Heart right ventricle (tissue), 16 donors: ENCODE measurements around the gene HEBP2. TPM values are rescaled to one million over a fixed set of nuclear protein-coding genes. Genes with fewer than 3 reads are reported as not detected.

Experiments
- ATAC-seq, 8 donors: fragments of 200-7000 bp; cut with Tn5 transposase; one replicate each; pipeline ENCODE4 v1.9.1; 2020; ENCODE audit warnings: mild to moderate bottlenecking in 8 of 8, moderate library complexity in 8 of 8, moderate number of reproducible peaks in 1 of 8
- DNase-seq, 2 donors: peaks; one replicate each; pipeline ENCODE4 v3.0.0-alpha.2; 2020
- H3K27ac ChIP-seq, 10 donors: fragments of 200-600 bp; sonication (generic) in 2 of 10; one replicate each; pipeline versions ENCODE4 v1.5.0 to v1.8.0; 2020 to 2022; ENCODE audit warnings: mild to moderate bottlenecking in 3 of 10
- H3K27me3 ChIP-seq, 7 donors: fragments of 200-600 bp; one replicate each; pipeline ENCODE4 v1.8.0; 2021 to 2022; ENCODE audit warnings: mild to moderate bottlenecking in 2 of 7
- H3K36me3 ChIP-seq, 9 donors: fragments of 200-600 bp; sonication (generic) in 1 of 9; one replicate each; pipeline versions ENCODE4 v1.5.0 to v1.8.0; 2020 to 2022; ENCODE audit warnings: mild to moderate bottlenecking in 2 of 9
- H3K4me1 ChIP-seq, 9 donors: fragments of 200-600 bp; sonication (generic) in 1 of 9; one replicate each; pipeline versions ENCODE4 v1.5.0 to v1.8.0; 2020 to 2022; ENCODE audit warnings: mild to moderate bottlenecking in 4 of 9
- H3K4me3 ChIP-seq, 10 donors: fragments of 200-600 bp; sonication (generic) in 2 of 10; one replicate each; pipeline versions ENCODE4 v1.5.0 to v1.8.0; 2020 to 2022; ENCODE audit warnings: mild to moderate bottlenecking in 7 of 10, moderate library complexity in 2 of 10
- H3K9me3 ChIP-seq, 11 donors: fragments of 200-600 bp in 10 of 11; sonication (generic) in 2 of 11; one replicate each; pipeline versions ENCODE4 v1.5.0 to v1.8.0; 2013 to 2022; ENCODE audit warnings: mild to moderate bottlenecking in 2 of 11, control low read depth in 1 of 11, moderate library complexity in 1 of 11
- WGBS, 2 donors: extraction: QIAGEN DNeasy Blood & Tissue Kit; methylation state at CpG; one replicate each; pipeline ENCODE4 v1.1.7; 2013; ENCODE audit warnings: inconsistent platforms in 1 of 2; 5-methylcytosine and 5-hydroxymethylcytosine counted together
- intact Hi-C, 10 donors: fragments of 100-400 bp; cut with DNase I; formaldehyde crosslinking; loops; one replicate each; pipeline versions ENCODE4 v1.11.1 to v1.14.2; 2022
- polyA plus RNA-seq, 2 donors: library from polyadenylated mRNA; stranded (reverse); fragments of 200-250 nt; gene quantifications; one replicate each; pipeline ENCODE4 v1.2.3, GENCODE V29; 2013
- total RNA-seq, 10 donors: library from RNA; stranded (reverse); fragmentation: NEBNext Ultra II Directional in 3 of 10; extraction: Animal tissue kit (Norgen Biotek cat#: 25700) in 3 of 10; gene quantifications; one replicate each; pipeline versions ENCODE4 v1.2.1 to v1.2.4, GENCODE V29; 2021 to 2023
- TF ChIP-seq, protein P1 (sequence below), 9 donors: fragments of 200-600 bp; sonication (generic) in 2 of 9; IDR thresholded peaks; one replicate each; pipeline versions ENCODE4 v1.5.0 to v1.8.0; 2021 to 2022; ENCODE audit warnings: antibody characterized with exemption in 9 of 9, mild to moderate bottlenecking in 5 of 9, moderate library complexity in 1 of 9
- donor health status: Arrhythmogenic right ventricular cardiomyopathy.
- donor health status: ischemic (EF 13 %, LVEDD 7.1; RV severe dilation, severe dysfunction).
- donor health status: healthy with polysubstance abuse.
- donor health status: DM: no; HTN: yes; CAD: no.
- donor health status: DM: no; HTN: no; CAD: no.
- donor health status: ischemic (EF 25% LVEDD 6.9; RV normal size, moderate dysfunction).
- donor health status: ischemic (EF 25% LVEDD 5.7; RV mildly dilated, moderate dysfunction).
- donor health status: healthy.
- donor health status: DM: yes; HTN: yes; CAD: no.
- donor health status: Ischemic cardiomyopathy.
- donor health status: ischemic (EF 35%, LVEDD 5.7; RV mildly dilated, moderate dysfunction).
- donor health status: nonischemic (EF 11% LVEDD 7.7; RV severe dilation, severe dysfunction).
- donor health status: DM: yes; HTN: yes; CAD: no.
- donor health status: PGD.
- donor health status: ischemic (EF 29% LVEDD 5.4; RV normal size, mild dysfunction).
- donor health status: nonischemic (EF 23%, LVEDD 6.1; RV moderate dilation, normal function).

Gene HEBP2
- total and polyA plus RNA-seq, 12 donors: 44.1 to 123 (median 100) TPM

DNA sequence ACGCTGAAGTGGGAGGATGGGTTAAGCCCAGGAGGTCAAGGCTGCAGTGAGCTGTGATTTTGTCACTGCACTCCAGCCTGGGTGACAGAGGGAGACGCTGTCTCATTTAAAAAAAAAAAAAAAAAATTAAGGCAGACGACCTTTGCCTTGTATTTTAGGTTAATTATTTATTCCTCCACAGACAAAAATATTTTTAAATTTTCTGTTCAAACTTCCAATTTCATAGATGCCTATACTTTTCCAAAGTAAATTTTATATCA lies 32.6 kb upstream of the HEBP2 start:
- no peak overlapping the region for H3K27ac ChIP-seq
- WGBS, 2 donors: 64 to 65% methylated on average over 3 of the region's 3 CpGs
- peaks cover 0 to 5% (median 0%) of the 10 kb centered on the region in 11 donors for H3K9me3 ChIP-seq
- TF ChIP-seq, protein P1, sequence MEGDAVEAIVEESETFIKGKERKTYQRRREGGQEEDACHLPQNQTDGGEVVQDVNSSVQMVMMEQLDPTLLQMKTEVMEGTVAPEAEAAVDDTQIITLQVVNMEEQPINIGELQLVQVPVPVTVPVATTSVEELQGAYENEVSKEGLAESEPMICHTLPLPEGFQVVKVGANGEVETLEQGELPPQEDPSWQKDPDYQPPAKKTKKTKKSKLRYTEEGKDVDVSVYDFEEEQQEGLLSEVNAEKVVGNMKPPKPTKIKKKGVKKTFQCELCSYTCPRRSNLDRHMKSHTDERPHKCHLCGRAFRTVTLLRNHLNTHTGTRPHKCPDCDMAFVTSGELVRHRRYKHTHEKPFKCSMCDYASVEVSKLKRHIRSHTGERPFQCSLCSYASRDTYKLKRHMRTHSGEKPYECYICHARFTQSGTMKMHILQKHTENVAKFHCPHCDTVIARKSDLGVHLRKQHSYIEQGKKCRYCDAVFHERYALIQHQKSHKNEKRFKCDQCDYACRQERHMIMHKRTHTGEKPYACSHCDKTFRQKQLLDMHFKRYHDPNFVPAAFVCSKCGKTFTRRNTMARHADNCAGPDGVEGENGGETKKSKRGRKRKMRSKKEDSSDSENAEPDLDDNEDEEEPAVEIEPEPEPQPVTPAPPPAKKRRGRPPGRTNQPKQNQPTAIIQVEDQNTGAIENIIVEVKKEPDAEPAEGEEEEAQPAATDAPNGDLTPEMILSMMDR (IDR thresholded peaks at IDR 0.05): no peak
- ATAC-seq (no peak), DNase-seq (no peak)
- peaks cover 0 to 19% (median 0%) of the 10 kb centered on the region in 9 donors for H3K4me1 ChIP-seq
- no peak overlapping the region for H3K4me3 ChIP-seq
- no peaks in the 10 kb centered on the region for H3K27me3 ChIP-seq
- H3K36me3 ChIP-seq: no peaks in the 10 kb centered on the region
- intact Hi-C loops: no loop called here

DNA sequence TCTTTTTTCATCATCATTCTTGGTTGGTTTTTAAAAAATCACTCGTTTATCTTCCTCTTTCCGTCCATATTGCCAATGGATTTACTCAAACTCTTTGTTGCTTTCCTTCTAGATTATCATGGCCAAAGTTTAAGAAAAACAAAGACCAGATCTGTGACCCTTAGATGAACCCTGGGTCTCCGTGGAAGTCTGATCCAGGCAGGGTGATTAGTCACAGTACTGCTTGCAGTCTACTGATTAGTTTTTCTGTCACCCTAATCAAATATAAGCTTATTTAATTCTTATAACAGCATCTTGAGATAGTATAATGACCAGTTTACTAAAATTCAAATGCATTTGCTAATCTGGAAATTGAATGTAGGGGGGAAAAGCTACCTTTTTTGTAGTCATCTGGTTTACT lies 32.3 kb upstream of the HEBP2 start:
- DNase-seq (no peak), ATAC-seq (no peak)
- peaks cover 0 to 5% (median 0%) of the 10 kb centered on the region in 11 donors for H3K9me3 ChIP-seq
- peaks cover 0 to 19% (median 0%) of the 10 kb centered on the region in 9 donors for H3K4me1 ChIP-seq
- no peak overlapping the region for H3K4me3 ChIP-seq
- no peak overlapping the region for H3K27ac ChIP-seq
- intact Hi-C loops: no loop called here
- TF ChIP-seq, protein P1 (IDR thresholded peaks at IDR 0.05): no peak
- H3K36me3 ChIP-seq: no peaks in the 10 kb centered on the region
- no peaks in the 10 kb centered on the region for H3K27me3 ChIP-seq
- WGBS, 2 donors: 45 to 51% methylated on average over 3 of the region's 3 CpGs

- Histone ChIP-seq H3K27ac (no peak overlapping the region), H3K4me1 (peaks cover 0 to 19% (median 0%) of the 10 kb centered on the region in 9 donors), H3K9me3 (peaks cover 0 to 4% (median 0%) of the 10 kb centered on the region in 11 donors), H3K4me3 (no peak overlapping the region), H3K36me3 (no peaks in the 10 kb centered on the region), H3K27me3 (no peaks in the 10 kb centered on the region)
- ATAC-seq (no peak), DNase-seq (no peak)
- intact Hi-C loops: no loop called here
- TF ChIP-seq, protein P1 (IDR thresholded peaks at IDR 0.05): no peak
Measured at GRCh38 chr6:138372711-138373463, 31.1 kb upstream of the HEBP2 start.

DNA sequence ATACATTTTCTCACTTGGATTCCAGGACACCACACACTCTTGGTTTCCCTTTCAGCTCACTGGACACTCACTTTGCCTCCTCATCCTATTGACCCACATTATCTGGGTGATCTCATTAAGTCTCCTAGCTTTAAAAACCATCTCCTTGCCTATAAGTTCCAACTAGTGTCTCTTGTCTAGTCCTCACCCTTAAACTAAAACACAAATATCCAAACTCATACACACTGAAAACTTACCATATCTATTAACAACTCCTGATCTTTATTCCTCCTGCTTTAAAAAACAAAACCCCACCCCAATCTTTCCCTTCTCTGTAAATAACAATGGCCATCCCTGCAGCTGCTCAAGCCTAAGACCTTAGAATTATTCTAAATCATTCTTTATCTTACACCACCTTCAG lies 29.8 kb upstream of the HEBP2 start:
- ATAC-seq (no peak), DNase-seq (no peak)
- no peaks in the 10 kb centered on the region for H3K27me3 ChIP-seq
- no peaks in the 10 kb centered on the region for H3K9me3 ChIP-seq
- intact Hi-C loops: no loop called here
- TF ChIP-seq, protein P1 (IDR thresholded peaks at IDR 0.05): no peak
- H3K36me3 ChIP-seq: no peaks in the 10 kb centered on the region
- H3K27ac ChIP-seq: no peak overlapping the region
- H3K4me1 ChIP-seq: peaks cover 0 to 19% (median 0%) of the 10 kb centered on the region in 9 donors
- H3K4me3 ChIP-seq: no peak overlapping the region
